Renal pelvis (tissue), 4 donors: Measurements from ENCODE around the gene SERPINA5. TPM values are rescaled to one million over a fixed set of nuclear protein-coding genes. Genes with fewer than 3 reads are reported as not detected.
"Not testable (repeated sequence)": the region's sequence is repeated elsewhere in the genome, so short reads cannot be mapped to it uniquely, and the experiment has no call there.

Source experiments
- DNase-seq: peaks from one replicate; pipeline ENCODE4 v3.0.0-alpha.2; 2013
- polyA plus RNA-seq, 3 donors: library from polyadenylated mRNA; unstranded; fragments of 120-200 nt; gene quantifications; one replicate each; pipeline ENCODE4 v1.2.1, GENCODE V29; 2013; ENCODE audit not compliant: insufficient read length in 3 of 3

SERPINA5 gene
- polyA plus RNA-seq, 3 donors, result 9.2 to 12.8 (median 9.4) TPM

DNA sequence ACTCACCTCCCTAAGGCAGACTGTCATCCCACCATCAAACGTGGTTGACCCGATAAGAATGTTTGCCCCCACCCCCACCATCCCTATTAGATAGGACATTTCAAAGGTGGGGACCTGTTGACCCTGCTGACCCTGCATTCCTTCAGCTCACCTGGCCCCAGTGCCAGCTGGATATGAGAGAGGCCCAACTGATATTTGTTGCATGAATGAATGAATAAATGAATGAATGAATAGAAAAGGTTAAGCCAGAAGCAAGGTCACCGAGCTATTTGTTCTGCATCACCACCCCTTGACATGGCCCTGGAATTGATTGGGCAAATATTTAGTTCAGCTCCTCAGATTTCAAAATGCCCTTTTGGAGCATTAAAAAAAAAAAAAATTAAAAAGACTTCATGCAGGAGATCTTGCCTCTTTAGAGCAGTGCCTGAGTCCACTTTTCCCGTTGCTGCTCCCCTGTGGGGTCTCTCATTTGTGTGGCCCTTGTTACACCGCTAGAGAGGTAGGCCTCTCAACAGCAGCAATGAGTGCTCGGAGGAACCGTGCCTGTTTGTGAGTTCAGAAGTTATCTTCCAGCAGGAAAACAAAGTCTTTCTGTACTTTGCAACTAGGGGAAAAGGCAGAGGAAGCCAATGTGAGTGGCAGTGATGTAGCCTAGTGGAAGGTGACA is 8.5 kb upstream of the SERPINA5 start:
- DNase-seq, result no peak

- no peak for DNase-seq
These were observed 7.5 kb upstream of the SERPINA5 start for GRCh38 chr14:94573475-94574277.

GRCh38 chr14:94574336-94574735 is 6.9 kb upstream of the SERPINA5 start:
- no peak for DNase-seq

DNA sequence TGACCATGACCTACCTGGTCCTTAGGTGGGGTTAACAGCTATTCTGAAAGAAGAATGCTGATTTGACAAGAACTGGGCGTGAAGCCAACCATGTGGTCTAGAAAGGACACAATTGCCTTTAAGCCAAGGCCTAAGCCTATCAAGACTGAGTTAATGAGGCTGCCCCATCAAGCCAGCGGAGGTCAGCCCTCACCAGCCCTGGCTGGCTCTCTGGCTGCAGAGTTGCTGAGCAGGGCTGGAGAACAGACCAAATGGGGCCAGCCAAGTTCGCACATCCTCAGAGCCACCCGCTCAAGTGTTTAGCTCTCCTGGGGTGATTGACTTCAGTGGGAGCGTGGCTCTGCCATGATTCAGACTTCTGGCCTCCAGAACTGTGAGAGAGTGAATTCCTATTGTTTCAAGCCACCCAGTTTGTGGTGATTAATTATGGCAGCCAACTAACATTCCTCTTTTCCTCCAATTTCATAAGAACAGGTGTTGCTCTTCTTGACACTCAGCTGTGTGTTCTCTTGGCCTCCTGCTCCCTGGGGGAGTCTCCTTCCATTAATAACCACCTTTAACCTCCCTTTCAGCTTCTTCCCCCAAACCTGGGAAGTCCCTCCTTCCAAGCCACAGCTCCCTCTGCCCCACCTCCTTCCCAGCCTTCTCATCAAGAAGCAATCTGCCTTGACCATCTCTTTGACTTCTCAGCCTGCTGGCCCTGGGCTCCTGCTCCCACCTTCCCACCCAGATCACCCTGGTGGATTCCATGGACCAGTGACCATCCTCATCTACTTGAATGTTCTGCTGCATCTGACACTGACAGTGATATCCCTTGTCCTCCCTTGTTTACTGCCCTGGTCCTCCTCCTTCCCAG is 5.3 kb upstream of the SERPINA5 start:
- DNase-seq, result no peak

GRCh38 chr14:94577472-94577871 is 3.8 kb upstream of the SERPINA5 start:
- DNase-seq, result not testable (repeated sequence)

DNA sequence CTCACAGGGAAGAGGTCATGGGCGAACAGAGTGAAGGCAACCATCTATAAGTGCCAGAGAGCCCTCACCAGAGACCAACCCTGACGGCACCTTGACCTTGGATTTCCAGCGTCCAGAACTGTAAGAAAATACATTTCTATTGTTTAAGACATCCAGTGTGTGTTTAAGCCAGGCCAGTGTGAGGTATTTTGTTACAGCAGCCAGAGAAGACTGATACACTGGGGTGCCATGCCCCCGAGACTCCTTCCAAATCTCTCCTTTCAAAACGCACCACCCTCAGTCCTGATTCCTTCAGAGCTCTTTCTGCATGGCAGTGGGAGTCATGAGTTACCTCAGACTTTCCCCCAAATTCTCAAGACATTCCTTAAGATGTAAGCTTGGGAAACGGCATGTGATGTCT is 2.5 kb upstream of the SERPINA5 start:
- DNase-seq, result no peak

DNA sequence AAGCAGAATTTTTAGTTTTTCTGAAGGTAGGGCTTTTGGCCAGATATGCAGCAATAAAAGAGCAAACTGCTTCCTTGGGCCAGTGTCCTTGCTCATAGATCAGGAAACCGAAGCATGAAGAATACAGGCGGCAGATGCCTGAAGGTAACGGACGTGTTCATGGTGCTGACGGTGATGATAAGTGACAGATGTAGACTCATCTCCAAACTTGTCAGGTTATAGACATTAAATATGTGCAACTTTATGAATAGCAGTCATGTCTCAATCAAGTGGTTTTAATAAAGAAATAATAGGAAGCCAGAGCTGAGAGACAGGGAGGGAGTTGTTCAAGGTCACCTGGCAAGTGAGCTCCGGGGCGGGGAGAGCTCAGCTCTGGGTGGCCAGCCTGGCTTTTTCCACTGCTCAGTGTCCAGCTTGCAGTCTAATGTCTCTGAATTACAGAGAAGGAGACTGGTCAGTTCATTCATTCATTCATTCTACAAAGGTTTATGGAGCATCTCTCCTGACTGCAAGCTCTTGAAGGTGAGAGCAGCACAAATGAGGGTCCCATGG is 1.0 kb downstream of the SERPINA5 start:
- DNase-seq, result no peak

- DNase-seq, result no peak
These were observed 1.6 kb downstream of the SERPINA5 start for GRCh38 chr14:94582851-94583250.

- DNase-seq, result no peak
These were observed 2.3 kb downstream of the SERPINA5 start for GRCh38 chr14:94583557-94583956.

- DNase-seq, result no peak
These were observed 3.5 kb downstream of the SERPINA5 start for GRCh38 chr14:94584591-94585280.

- no peak for DNase-seq
These were observed 5.4 kb downstream of the SERPINA5 start for GRCh38 chr14:94586635-94587034.

DNA sequence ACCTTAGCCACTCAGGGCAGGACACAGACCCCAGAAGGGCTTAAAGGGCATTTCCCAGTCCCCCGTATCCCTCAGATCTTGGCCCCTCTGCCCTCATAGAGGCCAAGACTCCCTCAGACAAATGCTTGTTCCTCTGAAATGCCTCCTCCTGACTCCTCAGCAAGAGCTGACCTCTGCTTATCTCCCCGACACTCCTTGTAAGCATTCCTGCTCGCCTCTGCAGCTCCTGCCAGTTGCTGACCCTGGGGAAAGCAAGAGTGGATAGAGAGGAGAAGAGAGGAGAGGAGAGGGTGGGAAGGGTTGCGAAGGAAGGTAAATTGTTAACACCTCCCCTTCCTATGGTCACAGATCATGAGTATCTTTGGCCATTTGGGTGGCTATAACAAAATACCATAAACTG is 7.1 kb downstream of the SERPINA5 start:
- DNase-seq, result no peak

DNA sequence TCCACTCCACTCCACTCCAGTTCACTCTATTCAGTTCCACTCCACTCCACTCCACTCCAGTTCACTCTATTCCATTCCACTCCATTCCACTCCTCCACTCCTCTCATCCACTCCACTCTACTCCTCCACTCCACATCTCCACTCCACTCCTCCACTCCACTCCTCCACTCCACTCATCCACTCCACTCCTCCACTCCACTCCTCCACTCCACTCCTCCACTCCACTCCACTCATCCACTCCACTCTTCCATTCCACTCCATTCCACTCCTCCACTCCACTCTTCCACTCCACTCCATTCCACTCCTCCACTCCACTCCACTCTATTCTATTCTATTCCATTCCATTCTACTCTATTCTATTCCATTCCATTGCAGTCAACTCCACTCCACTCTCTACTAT is 9.8 kb downstream of the SERPINA5 start:
- no peak for DNase-seq

- DNase-seq, result no peak
These were observed 10.6 kb downstream of the SERPINA5 start for GRCh38 chr14:94591871-94592270.

GRCh38 chr14:94592457-94592856 is 11.2 kb downstream of the SERPINA5 start:
- DNase-seq, result no peak

DNA sequence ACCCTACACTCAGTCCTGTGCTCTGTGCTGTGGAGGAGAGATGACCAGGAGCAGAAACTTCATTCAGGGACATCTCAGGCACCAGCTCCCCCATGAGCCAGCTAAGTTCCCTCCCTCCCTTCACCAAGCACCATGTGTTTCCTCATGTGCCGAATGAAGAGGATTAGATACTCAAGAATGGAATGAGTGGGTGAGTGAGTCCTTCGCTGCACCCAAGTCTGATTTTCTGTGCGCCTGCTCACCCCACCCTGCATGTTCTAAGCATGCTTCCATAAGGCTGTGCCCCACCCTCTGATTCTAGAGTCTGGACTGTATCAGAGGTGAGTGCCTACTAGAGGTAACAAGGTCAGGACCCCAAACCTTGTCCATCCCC is 12.1 kb downstream of the SERPINA5 start:
- DNase-seq, result no peak

DNA sequence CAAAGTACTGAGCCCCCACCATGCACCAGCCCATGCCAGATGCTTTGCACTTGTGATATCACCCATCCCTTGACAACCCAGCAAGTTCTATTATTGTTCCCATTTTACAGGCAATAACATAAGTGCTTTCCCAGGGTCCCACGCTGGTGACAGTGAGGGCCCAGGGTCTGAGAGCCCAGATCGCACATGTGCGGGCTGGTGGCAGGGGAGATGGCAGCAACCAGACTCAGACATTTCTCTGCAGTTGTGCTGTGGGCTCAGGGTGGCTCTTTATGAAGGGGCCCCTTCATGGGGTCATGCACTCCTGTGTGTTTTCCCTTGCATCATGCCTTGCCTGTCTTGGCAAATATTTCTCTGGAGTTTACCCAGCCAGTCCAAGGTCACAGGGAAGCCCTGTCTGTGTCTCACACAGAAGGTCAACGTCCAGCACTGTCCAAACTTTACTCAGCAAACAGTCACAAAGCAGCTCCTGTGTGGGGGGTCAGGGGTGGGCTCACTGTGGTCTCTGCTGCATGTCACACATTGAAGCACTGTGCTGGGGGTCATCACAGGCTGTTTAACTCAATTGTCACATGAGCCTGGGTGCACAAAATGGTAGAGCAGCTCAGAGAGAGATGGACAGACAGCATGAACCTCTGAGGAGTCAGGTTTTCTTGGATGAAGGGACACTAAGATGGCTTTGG is 12.7 kb downstream of the SERPINA5 start:
- no peak for DNase-seq

- no peak for DNase-seq
These were observed 13.2 kb downstream of the SERPINA5 start for GRCh38 chr14:94594441-94594840.

- DNase-seq, result no peak
These were observed 14.7 kb downstream of the SERPINA5 start for GRCh38 chr14:94595912-94596311.

DNA sequence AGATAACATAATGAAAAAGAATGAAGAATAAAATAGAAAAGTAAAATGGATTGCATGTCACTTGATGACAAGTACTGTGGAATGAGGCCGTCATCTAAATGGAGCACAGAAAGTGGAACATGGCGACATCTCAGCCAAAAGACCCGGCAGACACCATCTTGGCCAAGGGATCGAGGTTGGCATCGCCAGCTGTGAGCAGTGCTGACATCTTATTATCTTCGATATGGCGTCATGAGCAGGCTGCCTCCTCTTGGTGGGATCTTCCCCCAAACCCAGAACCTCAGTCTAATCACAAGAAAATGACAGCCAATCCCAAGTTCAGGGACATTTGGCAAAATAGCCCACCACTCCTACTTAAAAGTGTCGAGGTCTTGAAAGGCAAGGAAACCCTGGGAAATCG is 15.1 kb downstream of the SERPINA5 start:
- DNase-seq, result no peak

GRCh38 chr14:94597788-94598187 is 16.6 kb downstream of the SERPINA5 start:
- no peak for DNase-seq
